ENCODE measurements around the gene NAP1L5.

Gene NAP1L5

GRCh38 chr4:88697588-88698329 lies at the start of gene NAP1L5:
NAP1L5 (minus strand) TSS chr4:88697829; CDS start chr4:88697754, 75 bp downstream.
- peak; percentile 21 to 31 (median 30) for DNase-seq (ENCODE audit: low read depth in 3 of 3, low spot score in 1 of 3)

GRCh38 chr4:88747351-88747750 lies 49.7 kb upstream of the NAP1L5 start:
- DNase-seq (ENCODE audit: low read depth in 3 of 3, low spot score in 1 of 3): no peak

GRCh38 chr4:88746206-88746605 lies 48.6 kb upstream of the NAP1L5 start:
- DNase-seq (ENCODE audit: low read depth in 3 of 3, low spot score in 1 of 3): no peak

- no peak for DNase-seq (ENCODE audit: low read depth in 3 of 3, low spot score in 1 of 3)
Observed at GRCh38 chr4:88745581-88746163, 48.0 kb upstream of the NAP1L5 start.

GRCh38 chr4:88745175-88745574 lies 47.5 kb upstream of the NAP1L5 start:
- DNase-seq (ENCODE audit: low read depth in 3 of 3, low spot score in 1 of 3): no peak

GRCh38 chr4:88744609-88745008 lies 47.0 kb upstream of the NAP1L5 start:
- DNase-seq (ENCODE audit: low read depth in 3 of 3, low spot score in 1 of 3): no peak

- DNase-seq (ENCODE audit: low read depth in 3 of 3, low spot score in 1 of 3): no peak
Observed at GRCh38 chr4:88743696-88744095, 46.1 kb upstream of the NAP1L5 start.

GRCh38 chr4:88742561-88742960 lies 44.9 kb upstream of the NAP1L5 start:
- no peak for DNase-seq (ENCODE audit: low read depth in 3 of 3, low spot score in 1 of 3)

GRCh38 chr4:88738180-88738579 lies 40.6 kb upstream of the NAP1L5 start:
- DNase-seq (ENCODE audit: low read depth in 3 of 3, low spot score in 1 of 3): no peak

GRCh38 chr4:88737307-88737941 lies 39.8 kb upstream of the NAP1L5 start:
- DNase-seq (ENCODE audit: low read depth in 3 of 3, low spot score in 1 of 3): no peak

- DNase-seq (ENCODE audit: low read depth in 3 of 3, low spot score in 1 of 3): no peak
Observed at GRCh38 chr4:88736264-88736663, 38.6 kb upstream of the NAP1L5 start.

GRCh38 chr4:88735564-88735963 lies 37.9 kb upstream of the NAP1L5 start:
- no peak for DNase-seq (ENCODE audit: low read depth in 3 of 3, low spot score in 1 of 3)

GRCh38 chr4:88734403-88734949 lies 36.8 kb upstream of the NAP1L5 start:
- DNase-seq (ENCODE audit: low read depth in 3 of 3, low spot score in 1 of 3): no peak

- no peak for DNase-seq (ENCODE audit: low read depth in 3 of 3, low spot score in 1 of 3)
Observed at GRCh38 chr4:88732714-88733368, 35.2 kb upstream of the NAP1L5 start.

GRCh38 chr4:88731381-88731780 lies 33.8 kb upstream of the NAP1L5 start:
- DNase-seq (ENCODE audit: low read depth in 3 of 3, low spot score in 1 of 3): no peak

- DNase-seq (ENCODE audit: low read depth in 3 of 3, low spot score in 1 of 3): no peak
Observed at GRCh38 chr4:88730811-88731210, 33.2 kb upstream of the NAP1L5 start.

- no peak for DNase-seq (ENCODE audit: low read depth in 3 of 3, low spot score in 1 of 3)
Observed at GRCh38 chr4:88729146-88729760, 31.6 kb upstream of the NAP1L5 start.

GRCh38 chr4:88728146-88728545 lies 30.5 kb upstream of the NAP1L5 start:
- no peak for DNase-seq (ENCODE audit: low read depth in 3 of 3, low spot score in 1 of 3)

GRCh38 chr4:88725986-88726385 lies 28.4 kb upstream of the NAP1L5 start:
- no peak for DNase-seq (ENCODE audit: low read depth in 3 of 3, low spot score in 1 of 3)

GRCh38 chr4:88725143-88725542 lies 27.5 kb upstream of the NAP1L5 start:
- no peak for DNase-seq (ENCODE audit: low read depth in 3 of 3, low spot score in 1 of 3)

GRCh38 chr4:88724406-88724805 lies 26.8 kb upstream of the NAP1L5 start:
- DNase-seq (ENCODE audit: low read depth in 3 of 3, low spot score in 1 of 3): no peak
